ACHN (cell line): ENCODE measurements around the gene MRGPRX3.
"Not testable (repeated sequence)": the region's sequence is repeated elsewhere in the genome, so short reads cannot be mapped to it uniquely, and the experiment has no call there.

Experiments used
- DNase-seq: peaks from one replicate; pipeline ENCODE4 v3.0.0-alpha.2; 2015
- in situ Hi-C: cut with HindIII; loops from 2 replicates; pipeline ENCODE4 v1.10.0; 2017; ENCODE audit warnings: low sequenced_read_pairs, low pct_ligation_motif_present, low pct_unique_long_range_greater_than_20kb

The MRGPRX3 gene

GRCh38 chr11:18132341-18132740 is at the start of gene MRGPRX3:
Gene MRGPRX3 (plus strand): TSS chr11:18132571. CDS start chr11:18137203, 4,632 bp downstream.
- no peak for DNase-seq
- in situ Hi-C loops = no loop called here

- DNase-seq = no peak
- in situ Hi-C loops = no loop called here
Measured at GRCh38 chr11:18088366-18088765, 44.0 kb upstream of the MRGPRX3 start.

GRCh38 chr11:18088966-18089365 is 43.4 kb upstream of the MRGPRX3 start:
- no peak for DNase-seq
- in situ Hi-C loops = no loop called here

- in situ Hi-C loops = no loop called here
- no peak for DNase-seq
Measured at GRCh38 chr11:18091731-18092130, 40.6 kb upstream of the MRGPRX3 start.

DNA sequence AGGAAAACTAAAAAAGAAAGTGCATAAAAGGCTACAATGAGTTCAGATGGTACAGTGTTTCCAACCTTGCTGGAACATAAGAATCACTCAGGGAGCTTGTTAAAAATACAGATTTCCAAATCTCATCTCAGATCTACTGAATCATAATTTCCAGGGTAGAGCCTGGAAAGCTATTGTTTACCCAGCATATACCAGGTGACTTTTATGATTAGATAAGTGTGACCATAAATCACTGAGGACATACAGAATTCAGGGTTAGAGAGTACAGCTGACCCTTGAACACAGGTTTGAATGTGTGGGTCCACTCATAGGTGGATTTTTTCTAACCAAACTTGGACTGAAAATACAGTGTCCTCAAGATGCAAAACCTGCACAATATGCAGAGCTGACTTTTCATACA is 38.4 kb upstream of the MRGPRX3 start:
- in situ Hi-C loops = no loop called here
- no peak for DNase-seq

- in situ Hi-C loops = no loop called here
- DNase-seq = no peak
Measured at GRCh38 chr11:18100926-18101656, 31.3 kb upstream of the MRGPRX3 start.

GRCh38 chr11:18105086-18105801 is 27.1 kb upstream of the MRGPRX3 start:
- in situ Hi-C loops = no loop called here
- DNase-seq = peak; percentile 1

- in situ Hi-C loops = no loop called here
- DNase-seq = peak; percentile 78
Measured at GRCh38 chr11:18105802-18106574, 26.4 kb upstream of the MRGPRX3 start, which contains the start of gene SAAL1. Gene SAAL1 (minus strand): TSS chr11:18106082. CDS start chr11:18106041, 41 bp downstream.

DNA sequence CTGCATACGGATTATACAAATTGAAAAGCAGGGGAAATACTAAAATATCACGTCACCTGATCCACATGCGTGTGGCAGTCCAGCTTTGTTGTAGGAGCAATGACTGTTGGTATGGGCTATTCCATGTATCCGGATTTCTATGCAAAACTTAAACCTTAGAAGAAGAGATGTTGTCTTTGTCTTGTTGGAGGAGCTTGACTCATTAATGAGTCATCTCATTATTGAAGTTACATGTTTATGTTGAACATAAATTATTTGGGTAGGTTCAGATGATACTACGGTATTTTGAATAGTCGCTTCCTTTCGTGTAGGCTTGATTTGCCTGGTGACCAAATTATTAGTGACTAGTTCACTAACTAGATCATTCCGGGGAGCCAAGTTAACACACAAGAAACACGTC is 25.7 kb upstream of the MRGPRX3 start:
- in situ Hi-C loops = no loop called here
- DNase-seq = no peak

DNA sequence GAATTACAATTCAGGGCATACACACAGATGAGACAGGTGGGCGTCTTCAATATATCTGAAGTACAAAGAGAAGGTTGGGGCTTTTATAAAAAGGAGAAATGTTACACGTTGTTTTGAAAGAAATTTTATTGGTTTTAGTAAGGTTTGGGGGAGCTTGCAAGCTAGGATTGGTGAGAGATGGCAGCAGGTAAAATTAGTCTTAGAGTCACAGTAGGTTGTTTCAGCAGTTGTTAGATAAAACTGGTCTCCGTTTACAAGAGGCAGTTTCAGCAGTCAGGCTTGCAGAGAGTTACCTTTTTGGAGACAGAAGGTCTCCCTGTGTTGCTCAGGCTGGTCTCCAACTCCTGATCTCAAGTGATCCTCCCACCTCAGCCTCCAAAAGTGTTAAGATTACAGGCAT is 24.1 kb upstream of the MRGPRX3 start:
- in situ Hi-C loops = no loop called here
- DNase-seq = no peak

DNA sequence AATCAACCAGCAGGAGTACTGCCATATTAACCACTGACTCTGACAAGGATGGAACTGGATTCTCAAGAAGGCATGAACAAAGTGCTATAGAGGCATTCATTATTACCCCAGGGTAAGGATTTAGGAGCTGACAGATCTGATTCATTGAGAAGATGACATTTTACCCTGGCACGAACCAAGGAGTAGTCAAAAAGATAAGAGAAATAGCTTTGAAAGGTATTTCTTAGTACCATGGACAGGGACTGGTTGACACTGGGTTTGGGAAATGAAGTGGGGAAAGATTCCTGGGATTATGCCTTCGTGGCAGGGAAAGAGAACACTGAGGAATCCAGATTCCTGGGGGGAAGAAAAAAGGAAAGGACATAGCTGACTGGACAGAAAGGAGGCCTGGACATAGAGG is 21.4 kb upstream of the MRGPRX3 start:
- in situ Hi-C loops = no loop called here
- DNase-seq = peak; percentile 6

DNA sequence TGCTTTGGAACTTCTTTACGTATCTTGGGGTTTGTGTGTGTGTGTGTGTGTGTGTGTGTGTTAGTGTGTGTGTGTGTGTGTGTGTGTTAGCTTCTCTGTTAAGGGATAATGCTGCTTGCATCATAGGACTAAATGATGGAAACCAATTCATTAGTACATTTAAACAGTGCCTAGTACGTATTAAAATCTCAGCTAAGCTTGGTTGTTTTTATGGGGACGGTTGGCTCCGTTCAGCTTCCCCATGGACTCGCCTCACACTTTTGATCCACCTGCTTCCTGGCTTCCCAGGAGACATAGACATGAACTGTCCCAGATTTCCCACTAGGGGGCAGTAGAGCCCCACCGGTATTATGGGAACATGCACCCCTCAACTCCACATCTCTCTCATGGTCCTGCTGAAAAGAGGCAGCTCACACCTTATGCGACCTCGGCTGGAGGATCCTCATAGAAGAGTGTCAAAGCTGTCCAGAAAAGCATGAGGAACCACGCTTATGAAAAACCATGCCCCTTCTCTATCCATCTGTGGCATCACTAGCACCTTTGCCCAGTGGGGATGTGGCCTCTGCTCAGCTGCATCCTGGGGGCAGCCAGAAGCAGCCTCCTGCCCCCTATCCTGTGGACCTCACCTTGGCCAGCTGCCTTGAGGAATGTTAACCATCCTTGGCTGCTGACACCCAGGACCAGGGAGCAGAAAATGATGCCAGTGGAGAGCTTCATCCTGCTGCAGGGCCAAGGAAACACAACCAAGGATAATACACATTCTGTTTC is 16.8 kb upstream of the MRGPRX3 start:
- DNase-seq = peak; percentile 61
- in situ Hi-C loops = no loop called here

DNA sequence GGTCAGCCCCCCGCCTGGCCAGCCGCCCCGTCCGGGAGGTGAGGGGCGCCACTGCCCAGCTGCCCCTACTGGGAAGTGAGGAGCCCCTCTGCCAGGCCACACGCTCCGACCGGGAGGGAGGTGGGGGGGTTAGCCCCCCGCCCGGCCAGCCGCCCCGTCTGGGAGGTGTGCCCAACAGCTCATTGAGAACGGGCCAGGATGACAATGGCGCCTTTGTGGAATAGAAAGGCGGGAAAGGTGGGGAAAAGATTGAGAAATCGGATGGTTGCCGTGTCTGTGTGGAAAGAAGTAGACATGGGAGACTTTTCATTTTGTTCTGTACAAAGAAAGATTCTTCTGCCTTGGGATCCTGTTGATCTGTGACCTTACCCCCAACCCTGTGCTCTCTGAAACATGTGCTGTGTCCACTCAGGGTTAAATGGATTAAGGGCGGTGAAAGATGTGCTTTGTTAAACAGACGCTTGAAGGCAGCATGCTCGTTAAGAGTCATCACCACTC is 11.0 kb upstream of the MRGPRX3 start:
- DNase-seq, in situ Hi-C loops: not testable (repeated sequence)

DNA sequence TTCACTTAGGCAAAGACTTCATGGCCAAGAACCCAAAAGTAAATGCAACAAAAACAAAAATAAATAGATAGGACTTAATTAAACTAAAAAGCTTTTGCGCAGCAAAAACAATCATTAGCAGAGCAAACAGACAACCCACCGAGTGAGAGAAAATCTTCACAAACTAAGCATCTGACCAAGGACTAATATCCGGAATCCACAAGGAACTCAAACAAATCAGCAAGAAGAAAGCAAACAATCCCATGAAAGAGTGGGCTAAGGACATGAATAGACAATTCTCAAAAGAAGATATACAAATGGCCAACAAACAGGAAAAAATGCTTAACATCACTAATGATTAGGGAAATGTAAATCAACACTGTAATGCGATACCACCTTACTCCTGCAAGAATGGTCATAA is 1.3 kb upstream of the MRGPRX3 start:
- in situ Hi-C loops, DNase-seq: not testable (repeated sequence)

GRCh38 chr11:18135308-18135707 is 2.9 kb downstream of the MRGPRX3 start:
- in situ Hi-C loops = no loop called here
- no peak for DNase-seq

DNA sequence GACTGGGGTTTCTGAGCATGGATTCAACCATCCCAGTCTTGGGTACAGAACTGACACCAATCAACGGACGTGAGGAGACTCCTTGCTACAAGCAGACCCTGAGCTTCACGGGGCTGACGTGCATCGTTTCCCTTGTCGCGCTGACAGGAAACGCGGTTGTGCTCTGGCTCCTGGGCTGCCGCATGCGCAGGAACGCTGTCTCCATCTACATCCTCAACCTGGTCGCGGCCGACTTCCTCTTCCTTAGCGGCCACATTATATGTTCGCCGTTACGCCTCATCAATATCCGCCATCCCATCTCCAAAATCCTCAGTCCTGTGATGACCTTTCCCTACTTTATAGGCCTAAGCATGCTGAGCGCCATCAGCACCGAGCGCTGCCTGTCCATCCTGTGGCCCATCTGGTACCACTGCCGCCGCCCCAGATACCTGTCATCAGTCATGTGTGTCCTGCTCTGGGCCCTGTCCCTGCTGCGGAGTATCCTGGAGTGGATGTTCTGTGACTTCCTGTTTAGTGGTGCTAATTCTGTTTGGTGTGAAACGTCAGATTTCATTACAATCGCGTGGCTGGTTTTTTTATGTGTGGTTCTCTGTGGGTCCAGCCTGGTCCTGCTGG is 4.9 kb downstream of the MRGPRX3 start:
- in situ Hi-C loops = no loop called here
- DNase-seq = no peak

GRCh38 chr11:18140145-18140544 is 7.8 kb downstream of the MRGPRX3 start:
- in situ Hi-C loops = no loop called here
- no peak for DNase-seq

DNA sequence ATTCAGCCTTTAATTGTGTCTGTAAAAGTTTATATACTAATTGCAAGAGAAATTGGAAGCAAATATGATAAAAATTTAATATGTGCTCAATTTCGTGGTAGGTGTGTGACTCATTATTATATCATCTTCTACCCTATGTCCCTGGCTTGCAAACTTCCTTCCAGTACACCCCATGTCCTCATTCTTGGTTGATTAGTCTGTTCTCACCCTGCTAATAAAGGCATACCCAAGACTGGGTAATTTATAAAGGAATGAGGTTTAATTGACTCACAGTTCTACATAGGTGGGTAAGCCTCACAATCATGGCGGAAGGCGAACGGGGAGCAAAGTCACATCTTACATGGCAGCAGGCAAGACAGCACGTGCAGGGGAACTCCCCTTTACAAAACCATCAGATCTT is 11.9 kb downstream of the MRGPRX3 start:
- in situ Hi-C loops = no loop called here
- no peak for DNase-seq
